HEK293 (cell line): ENCODE measurements around the gene AGT.
"Not testable (repeated sequence)": the region's sequence is repeated elsewhere in the genome, so short reads cannot be mapped to it uniquely, and the experiment has no call there.

Experiments used
- CTCF ChIA-PET: fragments of 350-600 bp; formaldehyde crosslinking; extraction: SDS; loops from one replicate; lab custom pipeline; 2021; ENCODE audit warnings: antibody characterized with exemption; lab: Yijun Ruan, JAX
- POLR2A ChIA-PET: fragments of 300-600 bp; formaldehyde crosslinking; extraction: SDS; loops from one replicate; lab custom pipeline; 2020; ENCODE audit warnings: antibody characterized with exemption, inconsistent platforms; lab: Yijun Ruan, JAX
- H3K27ac ChIP-seq: fragments of 200-500 bp; sonication (Bioruptor generic); 2 replicates; pipeline ENCODE4 v1.5.1; 2014; ENCODE audit warnings: low read depth, low read length, control low read depth, inconsistent platforms; ENCODE audit errors: extremely low read depth
- H3K36me3 ChIP-seq, 2 experiments: fragments of 200-500 bp in 1 of 2; sonication (Bioruptor generic) in 1 of 2; 1 replicate in 1 of 2; 2 replicates in 1 of 2; pipeline ENCODE4 v1.5.1; 2014 to 2017; ENCODE audit warnings: inconsistent platforms in 2 of 2, low read length in 2 of 2; ENCODE audit not compliant: control insufficient read depth in 2 of 2, insufficient read depth in 1 of 2
- H3K4me1 ChIP-seq: fragments of 200-500 bp; sonication (Bioruptor generic); 2 replicates; pipeline ENCODE4 v1.5.1; 2014; ENCODE audit warnings: mild to moderate bottlenecking, low read length, inconsistent platforms; ENCODE audit not compliant: control insufficient read depth, insufficient read depth
- H3K4me3 ChIP-seq: 2 replicates; pipeline ENCODE4 v1.5.1; 2011; ENCODE audit warnings: low read depth, mild to moderate bottlenecking, control low read depth, low read length, moderate library complexity
- H3K9me3 ChIP-seq: fragments of 200-500 bp; sonication (Bioruptor generic); 2 replicates; pipeline ENCODE4 v1.5.1; 2014; ENCODE audit warnings: low read depth, low read length, inconsistent platforms; ENCODE audit not compliant: control insufficient read depth, insufficient read depth
- GFI1B ChIP-seq: fragments of 450-650 bp; formaldehyde crosslinking; IDR thresholded peaks from 2 replicates; pipeline ENCODE4 v1.5.1; 2016; ENCODE audit warnings: missing biosample characterization, missing genetic modification characterization
- KLF9 ChIP-seq: fragments of 450-650 bp; formaldehyde crosslinking; IDR thresholded peaks from 2 replicates; pipeline ENCODE4 v1.5.1; 2016; ENCODE audit warnings: missing biosample characterization, missing genetic modification characterization, low read depth
- RBAK ChIP-seq: fragments of 450-650 bp; formaldehyde crosslinking; IDR thresholded peaks from 2 replicates; pipeline ENCODE4 v1.5.1; 2016; ENCODE audit warnings: missing biosample characterization, missing genetic modification characterization
- SCRT1 ChIP-seq: fragments of 450-650 bp; formaldehyde crosslinking; IDR thresholded peaks from 2 replicates; pipeline ENCODE4 v1.5.1; 2016; ENCODE audit warnings: missing biosample characterization, missing genetic modification characterization, borderline replicate concordance
- SP2 ChIP-seq: fragments of 450-650 bp; formaldehyde crosslinking; IDR thresholded peaks from 2 replicates; pipeline ENCODE4 v1.5.1; 2016; ENCODE audit warnings: missing biosample characterization, missing genetic modification characterization
- ZFP41 ChIP-seq: fragments of 450-650 bp; formaldehyde crosslinking; IDR thresholded peaks from 2 replicates; pipeline ENCODE4 v1.5.1; 2016; ENCODE audit warnings: missing biosample characterization, missing genetic modification characterization, borderline replicate concordance
- ZNF112 ChIP-seq: fragments of 450-650 bp; formaldehyde crosslinking; IDR thresholded peaks from 2 replicates; pipeline ENCODE4 v1.5.0; 2017; ENCODE audit warnings: missing biosample characterization, missing genetic modification characterization
- ZNF132 ChIP-seq: fragments of 450-650 bp; formaldehyde crosslinking; IDR thresholded peaks from 2 replicates; pipeline ENCODE4 v1.5.1; 2017; ENCODE audit warnings: missing biosample characterization, missing genetic modification characterization, borderline replicate concordance
- ZNF133 ChIP-seq: fragments of 450-650 bp; formaldehyde crosslinking; IDR thresholded peaks from 2 replicates; pipeline ENCODE4 v1.5.1; 2016; ENCODE audit warnings: missing biosample characterization, missing genetic modification characterization
- ZNF146 ChIP-seq: fragments of 450-650 bp; formaldehyde crosslinking; IDR thresholded peaks from 2 replicates; pipeline ENCODE4 v1.5.1; 2016; ENCODE audit warnings: missing biosample characterization, missing genetic modification characterization
- ZNF157 ChIP-seq: fragments of 450-650 bp; formaldehyde crosslinking; IDR thresholded peaks from 2 replicates; pipeline ENCODE4 v1.5.1; 2016; ENCODE audit warnings: missing biosample characterization, missing genetic modification characterization
- ZNF266 ChIP-seq: fragments of 450-650 bp; formaldehyde crosslinking; IDR thresholded peaks from 2 replicates; pipeline ENCODE4 v1.5.1; 2016; ENCODE audit warnings: missing biosample characterization, missing genetic modification characterization, low read depth
- ZNF311 ChIP-seq: fragments of 450-650 bp; formaldehyde crosslinking; IDR thresholded peaks from 2 replicates; pipeline ENCODE4 v1.5.1; 2017; ENCODE audit warnings: missing biosample characterization, missing genetic modification characterization, borderline replicate concordance
- ZNF341 ChIP-seq: fragments of 450-650 bp; formaldehyde crosslinking; IDR thresholded peaks from 2 replicates; pipeline ENCODE4; 2016; ENCODE audit warnings: low read depth, missing biosample characterization, missing genetic modification characterization
- ZNF473 ChIP-seq: fragments of 450-650 bp; formaldehyde crosslinking; IDR thresholded peaks from 2 replicates; pipeline ENCODE4 v1.5.1; 2017; ENCODE audit warnings: missing biosample characterization, missing genetic modification characterization
- ZNF560 ChIP-seq: fragments of 450-650 bp; formaldehyde crosslinking; IDR thresholded peaks from 2 replicates; pipeline ENCODE4 v1.5.1; 2017; ENCODE audit warnings: missing biosample characterization, missing genetic modification characterization, borderline replicate concordance
- ZNF596 ChIP-seq: fragments of 450-650 bp; IDR thresholded peaks from 2 replicates; pipeline ENCODE4 v1.5.0; 2018; ENCODE audit warnings: missing biosample characterization, mild to moderate bottlenecking, missing genetic modification characterization, moderate library complexity
- ZNF670 ChIP-seq: fragments of 450-650 bp; formaldehyde crosslinking; IDR thresholded peaks from 2 replicates; pipeline ENCODE4 v1.5.1; 2016; ENCODE audit warnings: missing biosample characterization, missing genetic modification characterization, low read depth
- ZNF837 ChIP-seq: fragments of 450-650 bp; formaldehyde crosslinking; IDR thresholded peaks from 2 replicates; pipeline ENCODE4 v1.5.1; 2016; ENCODE audit warnings: missing biosample characterization, missing genetic modification characterization
- TF ChIP-seq, protein P1 (sequence below): fragments of 450-650 bp; formaldehyde crosslinking; IDR thresholded peaks from 2 replicates; pipeline ENCODE4 v1.5.1; 2016; ENCODE audit warnings: missing biosample characterization, missing genetic modification characterization, low read depth
- TF ChIP-seq, protein P2 (sequence below): IDR thresholded peaks from 2 replicates; pipeline ENCODE4 v1.6.1; 2011; ENCODE audit warnings: mild to moderate bottlenecking, low read depth, low read length, borderline replicate concordance
- TF ChIP-seq, protein P3 (sequence below): fragments of 450-650 bp; formaldehyde crosslinking; IDR thresholded peaks from 2 replicates; pipeline ENCODE4 v1.5.1; 2017; ENCODE audit warnings: missing biosample characterization, missing genetic modification characterization
- TF ChIP-seq, protein P4 (sequence below): fragments of 450-650 bp; IDR thresholded peaks from 2 replicates; pipeline ENCODE4 v1.5.1; 2018; ENCODE audit warnings: missing biosample characterization, missing genetic modification characterization

The AGT gene

DNA sequence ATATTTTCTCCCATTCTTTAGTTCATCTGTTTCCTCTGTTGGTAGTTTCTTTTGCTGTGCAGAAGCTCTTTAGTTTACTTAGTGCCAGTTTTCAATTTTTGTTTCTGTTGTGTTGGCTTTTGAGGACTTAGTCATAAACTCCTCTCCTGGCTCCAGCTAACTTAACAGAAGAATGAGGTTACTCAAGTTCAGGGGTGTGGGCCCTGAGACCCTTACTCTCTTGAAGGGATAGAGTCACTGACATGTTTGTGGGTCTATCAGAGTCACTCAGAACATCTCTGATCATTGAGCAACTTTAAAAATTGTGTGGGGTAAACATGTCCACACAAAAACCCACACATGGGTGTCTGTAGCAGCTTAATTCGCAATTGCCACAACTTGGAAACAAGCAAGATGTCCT lies 14.2 kb downstream of the AGT start (continued):
- TF ChIP-seq, protein P1, sequence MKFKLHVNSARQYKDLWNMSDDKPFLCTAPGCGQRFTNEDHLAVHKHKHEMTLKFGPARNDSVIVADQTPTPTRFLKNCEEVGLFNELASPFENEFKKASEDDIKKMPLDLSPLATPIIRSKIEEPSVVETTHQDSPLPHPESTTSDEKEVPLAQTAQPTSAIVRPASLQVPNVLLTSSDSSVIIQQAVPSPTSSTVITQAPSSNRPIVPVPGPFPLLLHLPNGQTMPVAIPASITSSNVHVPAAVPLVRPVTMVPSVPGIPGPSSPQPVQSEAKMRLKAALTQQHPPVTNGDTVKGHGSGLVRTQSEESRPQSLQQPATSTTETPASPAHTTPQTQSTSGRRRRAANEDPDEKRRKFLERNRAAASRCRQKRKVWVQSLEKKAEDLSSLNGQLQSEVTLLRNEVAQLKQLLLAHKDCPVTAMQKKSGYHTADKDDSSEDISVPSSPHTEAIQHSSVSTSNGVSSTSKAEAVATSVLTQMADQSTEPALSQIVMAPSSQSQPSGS: no peak
- TF ChIP-seq SCRT1 (tag by site-specific recombination) (no peak), ZNF133 (tag by site-specific recombination) (no peak)
- TF ChIP-seq, protein P2, sequence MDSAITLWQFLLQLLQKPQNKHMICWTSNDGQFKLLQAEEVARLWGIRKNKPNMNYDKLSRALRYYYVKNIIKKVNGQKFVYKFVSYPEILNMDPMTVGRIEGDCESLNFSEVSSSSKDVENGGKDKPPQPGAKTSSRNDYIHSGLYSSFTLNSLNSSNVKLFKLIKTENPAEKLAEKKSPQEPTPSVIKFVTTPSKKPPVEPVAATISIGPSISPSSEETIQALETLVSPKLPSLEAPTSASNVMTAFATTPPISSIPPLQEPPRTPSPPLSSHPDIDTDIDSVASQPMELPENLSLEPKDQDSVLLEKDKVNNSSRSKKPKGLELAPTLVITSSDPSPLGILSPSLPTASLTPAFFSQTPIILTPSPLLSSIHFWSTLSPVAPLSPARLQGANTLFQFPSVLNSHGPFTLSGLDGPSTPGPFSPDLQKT: no peak

DNA sequence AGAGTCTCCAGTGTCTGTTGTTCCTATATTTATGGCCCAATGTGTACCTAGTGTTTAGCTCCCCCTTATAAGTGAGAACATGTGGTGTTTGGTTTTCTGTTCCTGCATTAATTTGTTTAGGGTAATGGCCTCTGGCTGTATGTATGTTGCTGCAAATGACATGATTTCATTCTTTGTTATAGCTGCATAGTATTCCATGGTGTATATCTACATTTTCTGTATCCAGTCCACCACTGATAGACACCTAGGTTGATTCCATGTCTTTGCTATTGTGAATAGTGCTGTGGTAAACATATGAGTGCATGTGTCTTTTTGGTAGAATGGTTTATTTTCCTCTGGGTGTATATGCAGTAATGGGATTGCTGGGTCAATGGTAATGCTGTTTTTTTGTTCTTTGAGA lies 15.0 kb downstream of the AGT start:
- peak; percentile 72 for TF ChIP-seq ZNF146
- H3K9me3 ChIP-seq, H3K4me3 ChIP-seq, H3K4me1 ChIP-seq, POLR2A ChIA-PET, H3K36me3 ChIP-seq, H3K27ac ChIP-seq: not testable (repeated sequence)
- CTCF ChIA-PET: interaction anchor here (0.6 to 1.1 kb wide), 3 partner anchors 50 to 1598 kb away, joined by 3 read pairs; no protein-coding TSS in a partner anchor

DNA sequence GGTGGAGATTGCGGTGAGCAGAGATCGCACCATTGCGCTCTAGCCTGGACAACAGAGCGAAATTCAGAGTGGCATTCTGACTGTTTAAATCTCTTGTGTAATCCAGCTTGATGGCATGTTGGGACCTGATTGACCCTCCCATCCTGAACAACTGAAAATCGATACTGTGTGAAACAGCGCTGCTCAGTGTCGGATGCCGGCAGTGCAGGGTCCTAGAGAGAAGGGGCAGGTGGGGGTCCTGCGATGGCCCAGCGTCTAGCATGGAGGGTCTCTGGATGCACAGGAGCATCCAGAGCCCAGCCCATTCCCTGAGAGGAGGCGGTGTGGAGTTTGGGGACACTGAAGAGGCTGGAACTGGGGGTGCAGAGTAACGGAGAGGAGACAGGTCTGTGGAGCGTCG lies 15.8 kb downstream of the AGT start:
- TF ChIP-seq, protein P3, sequence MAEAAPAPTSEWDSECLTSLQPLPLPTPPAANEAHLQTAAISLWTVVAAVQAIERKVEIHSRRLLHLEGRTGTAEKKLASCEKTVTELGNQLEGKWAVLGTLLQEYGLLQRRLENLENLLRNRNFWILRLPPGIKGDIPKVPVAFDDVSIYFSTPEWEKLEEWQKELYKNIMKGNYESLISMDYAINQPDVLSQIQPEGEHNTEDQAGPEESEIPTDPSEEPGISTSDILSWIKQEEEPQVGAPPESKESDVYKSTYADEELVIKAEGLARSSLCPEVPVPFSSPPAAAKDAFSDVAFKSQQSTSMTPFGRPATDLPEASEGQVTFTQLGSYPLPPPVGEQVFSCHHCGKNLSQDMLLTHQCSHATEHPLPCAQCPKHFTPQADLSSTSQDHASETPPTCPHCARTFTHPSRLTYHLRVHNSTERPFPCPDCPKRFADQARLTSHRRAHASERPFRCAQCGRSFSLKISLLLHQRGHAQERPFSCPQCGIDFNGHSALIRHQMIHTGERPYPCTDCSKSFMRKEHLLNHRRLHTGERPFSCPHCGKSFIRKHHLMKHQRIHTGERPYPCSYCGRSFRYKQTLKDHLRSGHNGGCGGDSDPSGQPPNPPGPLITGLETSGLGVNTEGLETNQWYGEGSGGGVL (tag by site-specific recombination): no peak
- TF ChIP-seq, protein P4, sequence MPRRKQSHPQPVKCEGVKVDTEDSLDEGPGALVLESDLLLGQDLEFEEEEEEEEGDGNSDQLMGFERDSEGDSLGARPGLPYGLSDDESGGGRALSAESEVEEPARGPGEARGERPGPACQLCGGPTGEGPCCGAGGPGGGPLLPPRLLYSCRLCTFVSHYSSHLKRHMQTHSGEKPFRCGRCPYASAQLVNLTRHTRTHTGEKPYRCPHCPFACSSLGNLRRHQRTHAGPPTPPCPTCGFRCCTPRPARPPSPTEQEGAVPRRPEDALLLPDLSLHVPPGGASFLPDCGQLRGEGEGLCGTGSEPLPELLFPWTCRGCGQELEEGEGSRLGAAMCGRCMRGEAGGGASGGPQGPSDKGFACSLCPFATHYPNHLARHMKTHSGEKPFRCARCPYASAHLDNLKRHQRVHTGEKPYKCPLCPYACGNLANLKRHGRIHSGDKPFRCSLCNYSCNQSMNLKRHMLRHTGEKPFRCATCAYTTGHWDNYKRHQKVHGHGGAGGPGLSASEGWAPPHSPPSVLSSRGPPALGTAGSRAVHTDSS (tag by site-specific recombination): no peak
- no peak for TF ChIP-seq ZNF670 (tag by site-specific recombination)
- TF ChIP-seq SP2 (tag by site-specific recombination): no peak
- no peak for TF ChIP-seq KLF9 (tag by site-specific recombination)
- TF ChIP-seq RBAK: no peak
- TF ChIP-seq ZNF341 (tag by site-specific recombination): no peak
- TF ChIP-seq ZNF157: no peak
- TF ChIP-seq ZNF266 (tag by site-specific recombination): no peak
- no peak for TF ChIP-seq ZNF596 (tag by site-specific recombination)
- TF ChIP-seq ZNF112 (tag by site-specific recombination): no peak
- no peak for TF ChIP-seq ZNF473 (tag by site-specific recombination)
- no peak for TF ChIP-seq ZNF560
- TF ChIP-seq GFI1B: no peak
- no peak for TF ChIP-seq ZFP41 (tag by site-specific recombination)
- TF ChIP-seq ZNF311 (tag by site-specific recombination): no peak
- TF ChIP-seq ZNF837 (tag by site-specific recombination): no peak
- TF ChIP-seq ZNF132: no peak
- TF ChIP-seq, all 188 proteins: peak for 0
- Histone ChIP-seq H3K4me1 (no peaks in the 10 kb centered on the region), H3K36me3 (peaks cover 4 to 15% of the 10 kb centered on the region in 2 experiments; a peak in 1 of 3 replicates), H3K27ac (no peak overlapping the region), H3K4me3 (no peak overlapping the region), H3K9me3 (no peaks in the 10 kb centered on the region)
- ChIA-PET POLR2A (no interaction called here), CTCF (interaction anchor here (0.6 to 0.9 kb wide), 2 partner anchors 11 to 1599 kb away, joined by 3 read pairs; no protein-coding TSS in a partner anchor)
